NCI-H2227 (cell line): Measurements from ENCODE around the gene DCTN1.

Source experiments
- DNase-seq: peaks from one replicate; lab custom pipeline; 2025; ENCODE audit not compliant: unreplicated experiment; lab: John Stamatoyannopoulos, UW

DCTN1 gene

DNA sequence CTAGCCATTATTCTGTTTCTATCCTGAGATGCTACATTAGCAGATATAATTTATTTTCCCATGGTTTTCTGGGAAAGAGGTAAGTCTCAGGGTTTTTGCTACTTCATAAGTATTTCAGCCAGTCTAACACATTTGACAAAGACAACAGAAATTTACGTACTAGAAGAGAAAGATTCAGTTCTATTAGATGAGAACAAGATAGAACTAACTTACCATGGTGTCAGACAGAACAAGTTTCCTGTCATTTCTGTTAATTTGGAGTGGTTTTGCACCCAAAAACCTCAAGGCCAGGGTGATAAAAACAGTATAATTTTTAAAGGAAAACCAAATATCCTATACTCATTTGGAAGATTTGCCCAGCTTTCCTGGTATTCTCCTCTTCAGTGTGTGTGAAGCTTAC, 52.5 kb downstream of the DCTN1 start:
- DNase-seq = no peak

DNA sequence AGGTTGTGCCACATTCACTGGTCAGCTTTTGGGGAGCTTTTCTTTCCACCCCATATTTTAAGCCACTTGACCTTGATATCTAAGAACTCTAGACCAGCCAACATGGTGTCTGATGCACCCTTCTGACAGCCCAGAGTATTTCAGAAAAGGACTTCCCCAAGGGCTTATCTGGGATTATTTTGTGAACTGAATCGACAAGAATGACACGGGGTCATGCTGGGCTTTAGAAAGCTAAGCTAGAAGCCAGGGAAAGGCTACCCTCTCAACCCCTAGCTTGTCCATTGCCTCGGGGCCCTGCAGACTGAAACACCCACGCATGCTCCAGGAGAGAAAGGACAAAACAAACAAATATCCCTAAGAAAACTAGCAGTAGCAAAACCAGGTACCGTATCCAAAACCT, 52.9 kb downstream of the DCTN1 start:
- DNase-seq = no peak

DNA sequence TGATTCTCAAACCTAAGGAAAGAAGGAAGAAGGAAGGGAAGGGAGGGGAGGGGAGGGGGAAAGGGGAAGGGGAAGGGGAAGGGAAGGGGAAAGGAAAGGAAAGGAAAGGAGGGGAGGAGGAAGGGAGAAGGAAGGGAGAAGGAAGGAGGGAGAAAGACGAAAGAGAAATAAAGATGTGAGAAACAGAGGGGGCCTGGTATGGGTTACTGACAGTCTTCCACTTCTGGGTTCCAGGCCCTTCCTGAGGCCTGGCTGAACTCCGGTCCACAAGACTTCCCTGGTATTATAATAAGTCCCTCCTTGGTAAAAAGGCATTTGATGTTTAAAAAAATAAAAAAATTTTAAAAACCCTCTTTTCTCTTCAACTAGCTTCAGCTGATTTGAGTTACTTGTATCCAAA, 54.3 kb downstream of the DCTN1 start:
- DNase-seq = no peak

DNA sequence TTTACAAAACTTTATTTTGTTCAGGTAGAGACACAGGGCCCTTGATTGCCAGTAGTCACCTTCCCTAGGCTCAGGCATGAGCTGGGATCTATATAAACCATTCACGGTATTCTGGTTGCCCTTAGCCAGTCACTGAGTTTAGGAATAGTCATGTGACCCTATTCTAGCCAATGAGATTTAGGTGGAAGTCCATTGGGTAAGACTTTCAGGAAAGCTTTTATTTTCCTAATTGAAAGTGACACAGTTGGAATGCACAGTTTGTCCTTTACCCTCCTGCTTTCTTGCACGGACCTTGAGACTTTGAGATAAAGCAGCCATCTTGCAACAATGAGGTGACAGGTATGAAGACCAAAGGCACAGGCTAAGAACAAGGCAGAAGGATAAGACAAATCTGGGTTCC, 58.4 kb downstream of the DCTN1 start:
- DNase-seq = no peak

DNA sequence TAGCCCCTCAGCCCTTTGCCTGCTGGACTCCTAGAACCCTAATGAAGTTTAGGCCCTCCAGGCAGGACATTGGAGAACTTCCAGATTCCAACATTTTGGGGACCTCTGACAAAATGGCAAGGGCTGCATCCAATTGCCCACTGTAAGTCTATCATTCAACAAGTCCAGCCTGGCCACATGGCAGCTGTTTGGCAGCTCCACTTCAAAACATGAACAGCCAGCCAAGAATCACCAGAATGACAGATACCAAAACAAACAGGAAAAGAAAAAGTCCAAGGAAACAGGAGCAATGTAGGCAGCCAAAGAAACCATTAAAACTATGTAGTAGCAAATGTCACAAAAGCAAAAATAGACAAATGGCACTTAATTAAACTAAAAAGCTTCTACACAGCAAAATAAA, 62.4 kb downstream of the DCTN1 start:
- no peak for DNase-seq

DNA sequence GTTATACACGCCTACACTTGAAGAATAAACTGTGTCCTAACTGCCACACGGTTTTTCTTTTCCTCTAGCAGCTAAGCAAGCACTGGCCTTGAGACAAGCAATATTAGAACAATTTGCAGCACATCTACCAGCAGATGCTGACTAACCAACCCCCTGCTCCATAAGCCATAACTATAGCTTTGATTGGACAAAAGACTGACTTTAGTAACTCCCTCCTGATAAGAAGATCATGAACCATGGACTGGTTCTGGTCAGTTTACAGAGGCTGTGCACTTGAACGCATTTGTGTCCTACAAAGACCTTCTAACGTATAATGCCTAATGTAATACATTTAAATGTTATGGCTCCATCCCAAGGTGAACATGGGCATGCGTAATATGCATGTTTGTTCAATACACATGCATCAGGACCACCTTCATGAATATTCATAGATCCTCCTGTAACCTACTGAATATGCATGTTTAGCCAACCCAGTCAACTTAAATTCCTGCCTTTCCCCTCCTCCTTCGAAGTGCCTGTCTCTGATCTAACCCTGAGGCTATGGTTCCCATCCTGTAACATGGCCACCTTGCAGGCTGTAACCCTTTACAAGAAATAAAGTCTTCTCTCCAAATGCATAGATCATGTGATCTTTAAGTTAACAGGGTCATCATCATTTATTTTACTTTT, 63.4 kb downstream of the DCTN1 start:
- no peak for DNase-seq

DNA sequence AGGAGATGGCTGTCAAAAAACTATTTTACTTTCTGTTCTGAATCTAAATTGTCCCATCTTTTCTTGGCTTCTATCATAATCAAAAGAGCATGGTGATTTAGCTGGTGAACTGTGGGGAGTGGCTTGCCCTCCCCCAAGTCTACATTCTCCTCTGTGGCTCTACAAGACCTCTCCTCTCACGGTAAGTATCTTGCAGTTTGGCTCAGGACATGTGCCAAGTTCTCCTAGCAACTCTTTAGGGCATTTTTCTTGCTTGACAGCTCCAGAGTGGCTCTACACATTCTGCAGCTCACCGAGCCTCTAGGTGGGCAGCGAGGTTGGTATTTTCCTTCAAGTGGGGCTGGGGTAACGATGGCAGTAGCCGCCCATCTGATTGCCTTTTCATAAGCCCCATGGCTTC, 66.0 kb downstream of the DCTN1 start:
- DNase-seq = no peak

DNA sequence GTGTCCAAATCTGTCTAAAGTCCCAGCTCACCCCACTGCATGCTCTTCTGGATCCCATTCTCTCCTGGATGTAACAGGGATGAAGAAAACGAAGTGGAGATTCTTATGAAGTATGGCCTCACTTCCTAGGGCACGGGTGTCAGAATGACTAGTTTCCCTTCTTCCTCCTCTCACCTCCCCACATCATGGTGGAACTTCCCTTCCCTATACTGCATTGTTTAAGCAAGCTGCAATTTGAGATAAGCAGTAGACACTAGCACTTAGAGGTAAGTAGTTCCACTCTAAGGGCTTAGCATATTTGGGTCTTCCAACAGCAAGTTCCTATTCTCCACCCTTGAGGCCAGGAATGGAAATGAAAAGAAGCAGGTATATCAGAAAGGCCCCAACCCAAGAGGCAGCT, 66.6 kb downstream of the DCTN1 start:
- DNase-seq = no peak

DNA sequence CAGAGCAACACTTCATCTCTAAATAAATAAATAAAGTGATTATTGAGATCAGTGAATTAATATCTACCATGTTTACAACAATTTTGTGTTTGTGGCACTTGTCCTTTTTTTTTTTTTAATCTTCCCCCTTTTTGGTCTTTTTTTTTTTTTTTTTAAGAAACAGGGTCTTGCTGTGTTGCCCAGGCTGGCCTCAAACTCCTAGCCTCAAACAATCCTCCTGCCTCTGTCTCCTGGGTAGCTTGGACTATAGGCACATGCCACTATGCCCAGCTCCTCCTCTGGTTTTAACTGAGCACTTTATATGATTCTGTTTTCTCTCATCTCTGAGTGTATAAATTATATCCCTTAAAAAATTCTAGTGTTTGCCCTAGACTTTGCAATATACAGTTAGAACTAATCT, 67.2 kb downstream of the DCTN1 start:
- DNase-seq = no peak
